Peyer's patch (tissue), 4 donors: ENCODE measurements around the gene GJA4. TPM values are rescaled to one million over a fixed set of nuclear protein-coding genes. Genes with fewer than 3 reads are reported as not detected.

Experiments used
- DNase-seq, 3 donors: peaks; one replicate each; pipeline ENCODE4 v3.0.0-alpha.2; 2017 to 2019
- H3K27ac ChIP-seq, 4 donors: fragments of 200-600 bp; sonication (generic); one replicate each; pipeline ENCODE4 v1.5.1; 2016 to 2019
- H3K27me3 ChIP-seq, 2 donors: fragments of 200-600 bp; sonication (generic); one replicate each; pipeline ENCODE4 v1.5.1; 2019
- H3K36me3 ChIP-seq, 3 donors: fragments of 200-600 bp; sonication (generic); one replicate each; pipeline ENCODE4 v1.5.1; 2016 to 2019
- H3K4me1 ChIP-seq, 4 donors: fragments of 200-600 bp; sonication (generic); one replicate each; pipeline ENCODE4 v1.5.1; 2016 to 2019
- H3K4me3 ChIP-seq, 4 donors: fragments of 200-600 bp; sonication (generic); 1 replicate in 3 of 4; 2 replicates in 1 of 4; pipeline ENCODE4 v1.5.1; 2016 to 2019; ENCODE audit warnings: mild to moderate bottlenecking in 1 of 4
- H3K9me3 ChIP-seq, 4 donors: fragments of 200-600 bp; sonication (generic); one replicate each; pipeline ENCODE4 v1.5.1; 2016 to 2019; ENCODE audit warnings: mild to moderate bottlenecking in 1 of 4
- CTCF ChIP-seq, 6 experiments: fragments of 450-650 bp in 4 of 6; fragments of 200-600 bp in 2 of 6; sonication (generic) in 1 of 6; IDR thresholded peaks; one replicate each; pipeline ENCODE4 v1.5.1; 2017 to 2019; ENCODE audit warnings: antibody characterized with exemption in 6 of 6, mild to moderate bottlenecking in 3 of 6, moderate library complexity in 1 of 6
- POLR2A ChIP-seq, 2 donors: fragments of 450-650 bp; IDR thresholded peaks; one replicate each; pipeline ENCODE4 v1.5.1; 2017; ENCODE audit warnings: antibody characterized with exemption in 2 of 2, mild to moderate bottlenecking in 2 of 2, moderate library complexity in 2 of 2
- total RNA-seq, 4 donors: library from RNA; depleted of rRNA; stranded (reverse); fragments of >200 nt; gene quantifications; one replicate each; pipeline ENCODE4 v1.1.0, GENCODE V29; 2016

The GJA4 gene
- total RNA-seq, 4 donors from 2014 or later, result 2.5 to 6.1 (median 4.3) TPM

GRCh38 chr1:34781071-34781843, 11.5 kb upstream of the GJA4 start, which contains the start of gene GJB3:
GJB3 (plus strand) TSS chr1:34781214; CDS start chr1:34784763, 3,549 bp downstream.
- peak within 1 kb of the TSS in 2 of 4 donors; percentile 4 to 35 for H3K27ac ChIP-seq
- DNase-seq, result peak in 1 of 3 donors; percentile 60
- TF ChIP-seq POLR2A (IDR thresholded peaks at IDR 0.05) (no peak), CTCF (IDR thresholded peaks at IDR 0.05) (no peak)

GRCh38 chr1:34781844-34782391, 10.9 kb upstream of the GJA4 start:
- H3K4me3 ChIP-seq, result peak overlapping the region in 3 of 4 donors; percentile 18 to 50 (median 45)
- no peak for TF ChIP-seq CTCF (IDR thresholded peaks at IDR 0.05)
- TF ChIP-seq POLR2A (IDR thresholded peaks at IDR 0.05), result no peak
- H3K9me3 ChIP-seq, result no peaks in the 10 kb centered on the region
- peaks cover 0 to 15% of the 10 kb centered on the region in 2 donors for H3K27me3 ChIP-seq
- peaks cover 0 to 23% (median 3%) of the 10 kb centered on the region in 4 donors for H3K4me1 ChIP-seq
- H3K27ac ChIP-seq, result peak overlapping the region in 2 of 4 donors; percentile 4 to 35
- no peak for DNase-seq
- no peaks in the 10 kb centered on the region for H3K36me3 ChIP-seq

More at GRCh38 chr1:34781071-34781843, 11.5 kb upstream of the GJA4 start, which contains the start of gene GJB3:
- Histone ChIP-seq H3K9me3 (no peaks in the 10 kb centered on the region), H3K4me3 (peak within 1 kb of the TSS; percentile 18 to 50 (median 34)), H3K4me1 (peaks cover 0 to 18% (median 3%) of the 10 kb centered on the region in 4 donors), H3K27me3 (peaks cover 0 to 15% of the 10 kb centered on the region in 2 donors), H3K36me3 (no peaks in the 10 kb centered on the region)

- Histone ChIP-seq H3K27ac (no peak overlapping the region), H3K27me3 (peaks cover 0 to 15% of the 10 kb centered on the region in 2 donors), H3K4me1 (peaks cover 0 to 25% (median 3%) of the 10 kb centered on the region in 4 donors), H3K9me3 (no peaks in the 10 kb centered on the region), H3K36me3 (no peaks in the 10 kb centered on the region), H3K4me3 (no peak overlapping the region)
- TF ChIP-seq CTCF (IDR thresholded peaks at IDR 0.05) (no peak), POLR2A (IDR thresholded peaks at IDR 0.05) (no peak)
- no peak for DNase-seq
Measured at GRCh38 chr1:34784751-34785221, 8.0 kb upstream of the GJA4 start.

GRCh38 chr1:34785231-34785874, 7.4 kb upstream of the GJA4 start:
- Histone ChIP-seq H3K4me3 (no peak overlapping the region), H3K36me3 (no peaks in the 10 kb centered on the region), H3K27me3 (peaks cover 0 to 15% of the 10 kb centered on the region in 2 donors), H3K9me3 (no peaks in the 10 kb centered on the region), H3K27ac (no peak overlapping the region), H3K4me1 (peaks cover 0 to 25% (median 3%) of the 10 kb centered on the region in 4 donors)
- TF ChIP-seq POLR2A (IDR thresholded peaks at IDR 0.05), result no peak
- TF ChIP-seq CTCF (IDR thresholded peaks at IDR 0.05), result no peak
- DNase-seq, result no peak

- H3K36me3 ChIP-seq, result no peaks in the 10 kb centered on the region
- TF ChIP-seq CTCF (IDR thresholded peaks at IDR 0.05) (no peak), POLR2A (IDR thresholded peaks at IDR 0.05) (no peak)
- DNase-seq, result no peak
- no peak overlapping the region for H3K4me3 ChIP-seq
- peaks cover 0 to 20% (median 3%) of the 10 kb centered on the region in 4 donors for H3K4me1 ChIP-seq
- H3K27me3 ChIP-seq, result peaks cover 0 to 14% of the 10 kb centered on the region in 2 donors
- no peaks in the 10 kb centered on the region for H3K9me3 ChIP-seq
- H3K27ac ChIP-seq, result no peak overlapping the region
Measured at GRCh38 chr1:34785875-34786470, 6.8 kb upstream of the GJA4 start.
